ENCODE data around the gene SPATC1L.

SPATC1L gene

GRCh38 chr21:46213620-46214286 lies 29.5 kb upstream of the SPATC1L start:
- no peak overlapping the region for H3K27ac ChIP-seq
- no peak for TF ChIP-seq CTCF (conservative IDR thresholded peaks at IDR 0.05)
- no peak for TF ChIP-seq ZFX (IDR thresholded peaks at IDR 0.05)

GRCh38 chr21:46212721-46213484 lies 28.6 kb upstream of the SPATC1L start:
- H3K27ac ChIP-seq = no peak overlapping the region
- no peak for TF ChIP-seq CTCF (conservative IDR thresholded peaks at IDR 0.05)
- no peak for TF ChIP-seq ZFX (IDR thresholded peaks at IDR 0.05)

- no peak overlapping the region for H3K27ac ChIP-seq
- TF ChIP-seq CTCF (conservative IDR thresholded peaks at IDR 0.05) (no peak), ZFX (IDR thresholded peaks at IDR 0.05) (no peak)
Observed at GRCh38 chr21:46211786-46212720, 27.8 kb upstream of the SPATC1L start.

- TF ChIP-seq CTCF (conservative IDR thresholded peaks at IDR 0.05) (no peak), ZFX (IDR thresholded peaks at IDR 0.05) (no peak)
- no peak overlapping the region for H3K27ac ChIP-seq
Observed at GRCh38 chr21:46211376-46211775, 27.1 kb upstream of the SPATC1L start.

GRCh38 chr21:46210378-46211136 lies 26.3 kb upstream of the SPATC1L start:
- no peak overlapping the region for H3K27ac ChIP-seq
- TF ChIP-seq CTCF (conservative IDR thresholded peaks at IDR 0.05) (no peak), ZFX (IDR thresholded peaks at IDR 0.05) (no peak)

- TF ChIP-seq CTCF (conservative IDR thresholded peaks at IDR 0.05) (no peak), ZFX (IDR thresholded peaks at IDR 0.05) (no peak)
- H3K27ac ChIP-seq = no peak overlapping the region
Observed at GRCh38 chr21:46208761-46209721, 24.8 kb upstream of the SPATC1L start.

All from C4-2B (cell line).